Muscle of leg (tissue), 16 donors: ENCODE results near the gene OR9A2. TPM values are rescaled to one million over a fixed set of nuclear protein-coding genes. Genes with fewer than 3 reads are reported as not detected.

Source experiments
- DNase-seq: peaks from one replicate; pipeline ENCODE4 v3.0.0; 2013
- H3K27ac ChIP-seq: one replicate; pipeline ENCODE4 v1.5.1; 2013; ENCODE audit warnings: mild to moderate bottlenecking, low read length, control low read depth
- H3K27me3 ChIP-seq: one replicate; pipeline ENCODE4 v1.6.1; 2013; ENCODE audit warnings: low read length; ENCODE audit not compliant: control insufficient read depth, insufficient read depth
- H3K36me3 ChIP-seq: one replicate; pipeline ENCODE4 v1.6.1; 2013; ENCODE audit warnings: low read length; ENCODE audit not compliant: control insufficient read depth, insufficient read depth
- H3K4me1 ChIP-seq: one replicate; pipeline ENCODE4 v1.6.1; 2013; ENCODE audit warnings: low read length; ENCODE audit not compliant: control insufficient read depth, insufficient read depth
- H3K4me3 ChIP-seq: one replicate; pipeline ENCODE4 v1.5.1; 2013; ENCODE audit warnings: low read length, control low read depth
- H3K9me3 ChIP-seq: replicated peaks from 2 replicates; pipeline ENCODE4 v1.6.1; 2013; ENCODE audit warnings: low read depth, low read length; ENCODE audit not compliant: control insufficient read depth
- WGBS: methylation state at CpG from one replicate; pipeline ENCODE4 v1.1.5; 2013; ENCODE audit warnings: missing lambda C conversion rate; ENCODE audit not compliant: insufficient coverage; 5-methylcytosine and 5-hydroxymethylcytosine counted together
- long read RNA-seq, 11 donors: transcript quantifications; one replicate each; lab custom pipeline, GENCODE V29; 2026
- polyA plus RNA-seq, 8 donors: library from polyadenylated mRNA; unstranded; fragments of 120-200 nt; gene quantifications; one replicate each; pipeline versions ENCODE4 v1.2.1 to v1.2.3, GENCODE V29; 2013; ENCODE audit warnings: inconsistent platforms in 1 of 8, low replicate concordance in 1 of 8; ENCODE audit not compliant: insufficient read length in 8 of 8, insufficient read depth in 1 of 8
- total RNA-seq: library from RNA; stranded (reverse); fragments of 120-200 nt; gene quantifications from one replicate; pipeline ENCODE4 v1.2.4, GENCODE V29; 2013

Gene OR9A2, protein sequence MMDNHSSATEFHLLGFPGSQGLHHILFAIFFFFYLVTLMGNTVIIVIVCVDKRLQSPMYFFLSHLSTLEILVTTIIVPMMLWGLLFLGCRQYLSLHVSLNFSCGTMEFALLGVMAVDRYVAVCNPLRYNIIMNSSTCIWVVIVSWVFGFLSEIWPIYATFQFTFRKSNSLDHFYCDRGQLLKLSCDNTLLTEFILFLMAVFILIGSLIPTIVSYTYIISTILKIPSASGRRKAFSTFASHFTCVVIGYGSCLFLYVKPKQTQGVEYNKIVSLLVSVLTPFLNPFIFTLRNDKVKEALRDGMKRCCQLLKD
- total RNA-seq (0.18 TPM), polyA plus RNA-seq (not detected)
- long read RNA-seq, donor 1, result 0 reads
- long read RNA-seq, donor 2, result 0 reads
- long read RNA-seq, donor 3, result 0 reads
- long read RNA-seq, donor 4, result 0 reads
- long read RNA-seq, donor 5, result 0 reads
- long read RNA-seq, donor 6, result 0 reads
- long read RNA-seq, donor 7, result 0 reads
- long read RNA-seq, donor 8, result 0 reads
- long read RNA-seq, donor 9, result 0 reads
- long read RNA-seq, donor 10, result 0 reads
- long read RNA-seq, donor 11, result 0 reads

DNA sequence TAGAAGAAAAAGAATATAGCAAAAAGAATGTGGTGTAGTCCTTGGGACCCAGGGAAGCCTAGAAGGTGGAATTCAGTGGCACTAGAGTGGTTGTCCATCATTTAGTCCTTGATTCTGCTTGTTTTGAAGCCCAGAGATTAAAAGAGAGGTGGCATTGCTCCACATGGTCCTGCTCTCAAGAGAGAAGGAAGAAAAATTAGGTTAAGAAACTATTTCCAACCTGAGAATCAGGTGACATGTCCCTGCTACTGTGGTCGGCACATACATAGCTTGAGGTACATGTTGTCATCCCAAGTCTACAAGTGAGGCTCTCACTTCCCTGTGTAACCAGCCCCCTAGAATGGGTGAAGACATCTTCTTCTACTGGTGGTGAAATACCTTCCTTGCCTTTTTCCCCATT, at the start of gene OR9A2:
Gene OR9A2, minus strand, starts transcription at position 101 of the 400 bp plus-strand sequence. Its CDS starts 0 bp downstream, at position 101.
- WGBS, result no CpG with 5 or more reads among the region's 1 CpG
- no peak for DNase-seq

GRCh38 chr7:143074141-143074540, 47.2 kb upstream of the OR9A2 start:
- H3K4me1 ChIP-seq, result peaks cover 9% of the 10 kb centered on the region
- no peaks in the 10 kb centered on the region for H3K9me3 ChIP-seq
- H3K4me3 ChIP-seq, result no peak overlapping the region
- no peak for DNase-seq
- no peaks in the 10 kb centered on the region for H3K36me3 ChIP-seq
- H3K27ac ChIP-seq, result no peak overlapping the region
- no peaks in the 10 kb centered on the region for H3K27me3 ChIP-seq

More for the DNA sequence above, at the start of gene OR9A2:
- Histone ChIP-seq H3K4me3 (no peak within 1 kb of the TSS), H3K27me3 (no peaks in the 10 kb centered on the region), H3K36me3 (no peaks in the 10 kb centered on the region), H3K4me1 (no peaks in the 10 kb centered on the region), H3K9me3 (no peaks in the 10 kb centered on the region), H3K27ac (peak within 1 kb of the TSS; percentile 47)

- no CpG with 5 or more reads among the region's 3 CpGs for WGBS
- Histone ChIP-seq H3K4me1 (peaks cover 14% of the 10 kb centered on the region), H3K4me3 (no peak overlapping the region), H3K27me3 (no peaks in the 10 kb centered on the region), H3K36me3 (no peaks in the 10 kb centered on the region), H3K9me3 (no peaks in the 10 kb centered on the region), H3K27ac (no peak overlapping the region)
- DNase-seq, result no peak
Observed at GRCh38 chr7:143073556-143073955, 46.6 kb upstream of the OR9A2 start.

DNA sequence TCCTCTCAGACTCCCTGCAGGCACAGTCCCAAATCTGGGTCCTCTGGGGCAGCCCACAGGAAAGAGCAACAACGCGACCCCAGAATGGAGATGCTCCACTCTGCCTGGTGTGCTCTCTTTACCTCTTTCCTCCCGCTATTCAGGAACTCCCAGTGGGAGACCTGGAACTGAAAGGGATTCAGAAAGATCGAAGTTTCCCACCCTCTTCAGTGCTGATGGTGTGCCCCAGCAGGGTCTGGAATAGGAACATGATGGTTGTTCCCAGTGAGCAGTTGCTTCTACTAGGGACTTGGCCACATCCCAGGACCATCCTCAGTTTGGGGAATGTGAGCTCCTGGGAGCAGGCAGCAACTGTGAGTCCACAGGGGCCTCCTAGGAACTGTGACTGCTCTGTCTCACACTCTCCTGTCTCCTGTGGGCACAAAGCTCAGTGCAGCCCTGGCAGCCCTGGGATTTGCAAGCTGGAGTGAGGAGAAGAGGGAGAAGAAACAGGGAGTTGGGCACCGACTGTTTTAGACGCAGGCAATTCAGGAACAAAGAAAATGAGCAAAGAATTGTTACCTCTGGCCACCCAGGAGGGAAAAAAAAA, 43.1 kb upstream of the OR9A2 start:
- Histone ChIP-seq H3K4me1 (peaks cover 16% of the 10 kb centered on the region), H3K9me3 (no peaks in the 10 kb centered on the region), H3K27me3 (no peaks in the 10 kb centered on the region), H3K36me3 (no peaks in the 10 kb centered on the region), H3K4me3 (no peak overlapping the region), H3K27ac (no peak overlapping the region)
- peak; percentile 30 for DNase-seq
- 44% methylated on average over 2 of the region's 6 CpGs for WGBS

GRCh38 chr7:143068446-143068845, 41.5 kb upstream of the OR9A2 start:
- Histone ChIP-seq H3K4me3 (no peak overlapping the region), H3K27me3 (no peaks in the 10 kb centered on the region), H3K36me3 (no peaks in the 10 kb centered on the region), H3K9me3 (no peaks in the 10 kb centered on the region), H3K4me1 (peaks cover 16% of the 10 kb centered on the region), H3K27ac (no peak overlapping the region)
- peak; percentile 40 for DNase-seq
- 33% methylated on average over 1 of the region's 2 CpGs for WGBS

- Histone ChIP-seq H3K27me3 (no peaks in the 10 kb centered on the region), H3K9me3 (no peaks in the 10 kb centered on the region), H3K36me3 (no peaks in the 10 kb centered on the region), H3K4me1 (peaks cover 4% of the 10 kb centered on the region), H3K4me3 (no peak overlapping the region), H3K27ac (no peak overlapping the region)
- 68% methylated on average over 2 of the region's 3 CpGs for WGBS
- DNase-seq, result no peak
Observed at GRCh38 chr7:143063741-143064140, 36.8 kb upstream of the OR9A2 start.

GRCh38 chr7:143055754-143056153, 28.8 kb upstream of the OR9A2 start:
- no peak for DNase-seq
- H3K27ac ChIP-seq, result no peak overlapping the region
- H3K4me1 ChIP-seq, result no peaks in the 10 kb centered on the region
- H3K36me3 ChIP-seq, result no peaks in the 10 kb centered on the region
- H3K27me3 ChIP-seq, result no peaks in the 10 kb centered on the region
- H3K4me3 ChIP-seq, result no peak overlapping the region
- peaks cover 3% of the 10 kb centered on the region for H3K9me3 ChIP-seq

- Histone ChIP-seq H3K4me3 (no peak overlapping the region), H3K27ac (no peak overlapping the region), H3K27me3 (no peaks in the 10 kb centered on the region), H3K4me1 (peaks cover 3% of the 10 kb centered on the region), H3K9me3 (peaks cover 3% of the 10 kb centered on the region), H3K36me3 (no peaks in the 10 kb centered on the region)
- WGBS, result 67% methylated on average over 2 of the region's 3 CpGs
- no peak for DNase-seq
Observed at GRCh38 chr7:143054621-143055020, 27.7 kb upstream of the OR9A2 start.

GRCh38 chr7:143052041-143052440, 25.1 kb upstream of the OR9A2 start, which contains the start of gene OR6V1:
TSS of gene OR6V1 (plus strand) at chr7:143052341. CDS start at chr7:143052341, 0 bp downstream.
- no peaks in the 10 kb centered on the region for H3K36me3 ChIP-seq
- WGBS, result 92% methylated on average over 4 of the region's 4 CpGs
- no peaks in the 10 kb centered on the region for H3K27me3 ChIP-seq
- H3K4me3 ChIP-seq, result no peak within 1 kb of the TSS
- peaks cover 9% of the 10 kb centered on the region for H3K4me1 ChIP-seq
- no peak for DNase-seq
- peaks cover 3% of the 10 kb centered on the region for H3K9me3 ChIP-seq
- H3K27ac ChIP-seq, result no peak within 1 kb of the TSS

DNA sequence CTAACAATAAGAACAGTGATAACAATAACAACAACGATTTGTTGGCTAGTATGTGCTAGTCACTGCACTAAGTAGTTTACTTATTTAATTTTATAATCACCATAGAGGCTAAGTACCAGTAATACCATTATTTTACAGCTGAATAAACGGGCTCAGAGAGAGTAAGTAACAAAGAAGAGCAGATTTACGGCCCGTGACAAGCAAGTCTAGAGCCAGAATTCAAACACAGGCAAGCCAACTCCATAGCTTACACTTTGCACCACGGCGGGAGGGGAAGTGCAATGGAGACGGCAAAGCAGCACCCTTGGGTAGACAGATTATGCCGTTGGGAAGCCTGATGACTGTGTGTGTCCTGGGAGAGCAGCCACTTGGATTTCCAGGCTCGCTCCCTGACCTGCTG, 24.0 kb upstream of the OR9A2 start:
- DNase-seq, result peak; percentile 45
- Histone ChIP-seq H3K4me1 (peaks cover 11% of the 10 kb centered on the region), H3K9me3 (peaks cover 3% of the 10 kb centered on the region), H3K27me3 (no peaks in the 10 kb centered on the region), H3K4me3 (no peak overlapping the region), H3K36me3 (no peaks in the 10 kb centered on the region), H3K27ac (no peak overlapping the region)
- WGBS, result 31% methylated on average over 2 of the region's 9 CpGs
